Mammary epithelial cell (primary cell): ENCODE results near the gene TYMS.

Experiments used
- CTCF ChIP-seq, 2 donors: IDR thresholded peaks in 1 of 2; conservative IDR thresholded peaks in 1 of 2; 2 replicates each; pipeline ENCODE4 v1.5.1; 2011 to 2012; ENCODE audit warnings: inconsistent platforms in 2 of 2, low read length in 2 of 2, mild to moderate bottlenecking in 2 of 2, control low read depth in 1 of 2, low read depth in 1 of 2; ENCODE audit not compliant: insufficient read depth in 1 of 2; ENCODE audit errors: extremely low read depth in 1 of 2
- EZH2 ChIP-seq: IDR thresholded peaks from 2 replicates; pipeline ENCODE4 v1.6.1; 2012; ENCODE audit warnings: low read length, inconsistent platforms, borderline replicate concordance

- no peak for TF ChIP-seq CTCF (conservative IDR thresholded peaks at IDR 0.05 in 1 of 2, IDR thresholded peaks at IDR 0.05 in 1 of 2; ENCODE audit: extremely low read depth in 1 of 2, insufficient read depth in 1 of 2, low read depth in 1 of 2, low read length in 2 of 2)
- TF ChIP-seq EZH2 = no peak
Measured at GRCh38 chr18:676736-677135, 19.3 kb downstream of the TYMS start.
